Hindlimb muscle (tissue), 1 donor: ENCODE data around the gene SMIM5. TPM values are rescaled to one million over a fixed set of nuclear protein-coding genes. Genes with fewer than 3 reads are reported as not detected.

Experiments used
- DNase-seq: peaks from one replicate; pipeline ENCODE4 v3.0.0-alpha.2; 2013
- polyA plus RNA-seq: library from polyadenylated mRNA; unstranded; fragments of 120-200 nt; gene quantifications from one replicate; pipeline ENCODE4 v1.2.1, GENCODE V29; 2013; ENCODE audit not compliant: insufficient read length

Gene SMIM5
- polyA plus RNA-seq, 1 donor: 6.9 TPM

DNA sequence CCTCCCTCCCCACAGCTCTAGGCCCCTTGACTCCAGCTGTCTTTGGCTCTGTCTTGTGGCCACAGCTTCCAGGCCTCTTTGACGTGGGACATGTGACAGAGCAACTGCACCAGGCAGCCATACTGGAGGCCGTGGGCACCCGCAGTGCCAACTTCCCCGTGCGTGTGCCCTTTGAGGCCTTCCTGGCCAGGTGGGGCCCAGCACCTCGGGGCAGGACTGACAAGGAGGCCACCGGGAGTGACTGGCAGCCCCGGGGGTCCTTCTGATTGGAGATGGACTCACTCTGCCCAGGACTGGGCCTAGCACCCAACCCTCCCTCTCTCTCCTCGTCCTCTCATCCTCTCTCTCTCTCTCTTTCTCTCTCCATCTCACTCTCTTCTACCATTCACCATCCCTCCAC lies 30.1 kb upstream of the SMIM5 start:
- no peak for DNase-seq

DNA sequence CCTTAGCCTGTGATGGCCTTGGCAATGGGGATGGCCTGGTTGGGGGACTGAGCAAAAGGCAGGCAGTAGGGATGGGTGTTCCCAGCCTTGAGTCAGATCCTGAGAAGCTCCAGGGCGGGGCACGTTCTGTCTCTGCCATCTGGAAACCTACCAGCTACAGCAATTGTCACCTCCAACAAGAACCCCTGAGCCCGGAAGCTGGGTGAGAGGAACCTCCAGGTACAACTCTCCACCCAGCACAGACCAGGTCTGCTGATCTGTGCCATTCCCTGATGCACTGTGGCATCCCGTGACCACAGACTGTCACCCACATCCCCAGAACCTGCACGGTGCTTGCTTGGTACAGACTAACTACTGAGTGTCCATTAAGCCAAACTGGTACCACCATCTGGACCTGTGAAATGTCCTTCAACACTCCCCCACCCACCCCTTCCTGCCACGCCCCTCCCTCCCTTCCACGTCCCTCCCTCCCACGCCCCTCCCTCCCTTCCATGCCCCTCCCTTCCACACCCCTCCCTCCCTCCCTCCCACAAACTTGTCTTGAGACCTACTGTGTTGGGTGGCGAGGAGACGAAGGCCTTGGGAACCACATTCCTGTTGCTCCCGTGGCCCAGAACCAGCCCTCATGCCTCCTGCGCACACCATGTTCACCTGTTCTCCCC lies 29.1 kb upstream of the SMIM5 start:
- no peak for DNase-seq

- no peak for DNase-seq
Measured at GRCh38 chr17:75605790-75606189, 27.4 kb upstream of the SMIM5 start.

- DNase-seq: no peak
Measured at GRCh38 chr17:75607086-75607485, 26.1 kb upstream of the SMIM5 start.

DNA sequence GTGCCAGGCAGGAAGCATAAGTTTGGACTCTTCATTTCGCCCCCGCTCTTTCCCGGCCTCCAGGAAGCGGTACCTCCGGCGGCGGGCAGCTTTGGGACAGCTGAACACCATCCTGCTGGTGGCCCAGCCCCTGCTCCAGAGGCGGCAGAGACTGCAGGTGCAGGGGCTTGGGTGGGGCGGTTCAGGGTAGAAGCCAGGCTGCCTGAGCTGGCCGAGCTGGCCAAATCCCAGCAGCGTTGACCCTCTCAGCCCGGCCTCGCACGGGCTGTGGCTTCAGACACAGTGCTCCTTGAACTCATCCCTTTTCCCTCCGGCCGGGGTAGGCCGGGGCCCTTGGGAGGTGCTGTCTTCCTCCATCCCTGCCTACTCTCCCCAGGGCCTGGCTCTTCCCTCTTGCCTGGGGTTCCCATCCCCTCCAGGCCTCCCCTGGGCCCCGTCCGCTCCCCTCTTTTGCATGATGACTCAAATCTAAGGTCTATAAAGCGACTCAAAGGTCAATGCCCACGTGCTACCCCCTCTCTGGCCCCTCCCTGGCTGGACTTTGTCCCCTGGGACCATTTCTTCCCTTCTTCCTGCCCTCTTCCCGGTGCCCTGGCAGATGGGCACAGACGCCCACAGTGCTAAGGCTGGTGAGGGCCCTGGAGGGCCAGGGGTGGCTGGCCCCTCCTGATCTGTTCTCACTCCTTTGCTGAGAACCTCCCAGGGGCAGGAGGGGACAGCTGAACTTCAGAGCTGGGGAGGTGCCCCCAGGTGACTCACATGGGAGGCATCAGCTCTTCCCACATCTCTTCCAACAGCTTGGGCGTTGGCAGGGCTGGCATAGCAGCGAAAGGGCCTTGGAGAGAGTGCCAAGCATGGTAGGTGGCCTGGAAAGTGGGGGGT lies 22.9 kb upstream of the SMIM5 start:
- no peak for DNase-seq

DNA sequence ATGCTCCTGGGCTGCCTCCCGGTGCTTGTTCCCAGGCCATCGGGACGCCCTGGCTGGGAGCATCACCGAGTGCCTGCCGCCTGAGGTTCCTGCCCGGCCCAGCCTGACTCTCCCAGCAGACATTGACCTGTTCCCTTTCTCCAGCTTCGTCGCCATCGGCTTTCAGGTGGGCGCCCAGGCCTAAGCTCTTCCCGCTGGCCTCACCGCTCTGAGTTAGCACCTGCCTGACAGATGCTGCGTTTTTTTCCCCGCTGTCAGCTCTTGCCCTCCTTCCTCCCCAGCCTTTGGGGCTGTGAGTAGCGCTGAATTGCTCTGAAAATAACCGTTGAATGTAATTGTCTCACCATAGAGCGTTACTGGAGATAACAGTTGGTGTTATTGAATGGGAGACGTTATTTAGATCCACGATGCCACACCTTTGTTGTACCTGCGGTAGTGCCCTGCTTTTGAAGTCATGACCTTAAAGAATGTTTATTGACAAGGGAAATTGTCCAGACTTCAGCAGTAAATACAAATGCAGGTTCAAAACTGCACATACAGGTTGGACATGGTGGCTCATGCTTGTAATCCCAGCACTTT lies 21.3 kb upstream of the SMIM5 start:
- no peak for DNase-seq

- DNase-seq: no peak
Measured at GRCh38 chr17:75612906-75613626, 20.2 kb upstream of the SMIM5 start.

DNA sequence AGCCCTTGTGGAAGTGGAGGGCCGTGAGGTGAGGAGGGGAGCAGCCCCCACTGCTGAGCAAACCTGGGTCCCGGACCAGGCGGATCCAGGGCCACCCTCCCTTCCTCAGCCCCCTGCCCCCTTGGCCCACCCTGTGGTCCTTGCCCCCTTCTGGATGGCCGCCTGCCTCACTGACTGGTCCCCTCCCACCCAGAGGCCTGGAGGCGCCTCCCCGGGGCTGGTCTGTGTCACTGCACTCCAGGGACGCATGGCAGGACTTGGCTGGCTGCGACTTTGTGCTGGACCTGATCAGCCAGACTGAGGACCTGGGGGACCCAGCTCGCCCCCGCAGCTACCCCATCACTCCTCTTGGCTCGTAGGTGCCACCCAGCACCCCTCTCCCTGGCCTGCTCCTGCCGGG lies 19.2 kb upstream of the SMIM5 start:
- no peak for DNase-seq

GRCh38 chr17:75614556-75615270 lies 18.5 kb upstream of the SMIM5 start:
- DNase-seq: no peak

GRCh38 chr17:75615301-75615700 lies 17.9 kb upstream of the SMIM5 start:
- DNase-seq: no peak

GRCh38 chr17:75616521-75617122 lies 16.6 kb upstream of the SMIM5 start:
- no peak for DNase-seq

- no peak for DNase-seq
Measured at GRCh38 chr17:75617218-75617617, 16.0 kb upstream of the SMIM5 start.

DNA sequence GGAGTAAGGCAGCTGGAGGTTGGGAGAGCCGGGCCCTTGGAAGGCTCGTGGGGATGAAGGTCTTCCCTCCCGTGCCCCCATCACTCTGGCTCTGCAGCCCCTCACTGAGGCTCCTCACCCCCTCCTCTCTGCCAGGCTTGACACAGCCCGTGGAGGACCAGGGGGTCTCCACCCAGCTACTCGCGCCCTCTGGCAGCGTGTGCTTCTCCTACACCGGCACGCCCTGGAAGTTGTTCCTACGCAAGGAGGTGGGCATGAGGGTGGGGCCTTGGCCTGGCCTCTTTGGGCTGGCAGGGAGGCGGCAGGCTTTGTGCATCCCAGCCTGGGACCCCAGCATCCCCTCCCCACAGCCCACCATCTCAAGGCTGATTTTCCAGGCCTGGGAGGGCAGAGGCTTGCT lies 15.6 kb upstream of the SMIM5 start:
- no peak for DNase-seq

- DNase-seq: no peak
Measured at GRCh38 chr17:75619506-75620431, 13.5 kb upstream of the SMIM5 start.

- DNase-seq: no peak
Measured at GRCh38 chr17:75621489-75621888, 11.7 kb upstream of the SMIM5 start.

- DNase-seq: no peak
Measured at GRCh38 chr17:75622076-75622475, 11.2 kb upstream of the SMIM5 start.

- no peak for DNase-seq
Measured at GRCh38 chr17:75622771-75623273, 10.4 kb upstream of the SMIM5 start.

- no peak for DNase-seq
Measured at GRCh38 chr17:75623386-75623785, 9.8 kb upstream of the SMIM5 start.

DNA sequence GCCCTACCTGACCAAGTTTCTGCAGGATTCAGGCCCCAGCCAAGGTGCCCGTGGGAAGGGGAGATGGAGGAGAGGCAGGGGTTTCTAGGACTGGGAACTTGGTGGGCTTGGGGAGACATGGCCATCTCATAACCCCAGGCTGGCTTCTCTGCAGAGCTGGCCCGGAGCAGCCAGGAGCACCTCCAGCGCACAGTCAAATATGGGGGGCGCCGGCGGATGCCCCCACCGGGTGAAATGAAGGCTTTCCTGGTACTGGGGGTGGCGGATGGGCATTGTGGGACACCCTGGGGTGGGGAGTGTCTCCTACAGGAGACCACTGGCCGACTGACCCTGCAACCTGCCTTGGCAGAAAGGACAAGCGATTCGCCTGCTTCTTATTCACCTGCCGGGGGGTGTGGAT lies 9.2 kb upstream of the SMIM5 start:
- DNase-seq: no peak

GRCh38 chr17:75624714-75625345 lies 8.4 kb upstream of the SMIM5 start:
- DNase-seq: no peak
